ENCODE data around the gene TINAGL1.

Gene TINAGL1

GRCh38 chr1:31626223-31627207 is 50.2 kb downstream of the TINAGL1 start:
- DNase-seq (ENCODE audit: low spot score) (no peak), FAIRE-seq (no peak)

DNA sequence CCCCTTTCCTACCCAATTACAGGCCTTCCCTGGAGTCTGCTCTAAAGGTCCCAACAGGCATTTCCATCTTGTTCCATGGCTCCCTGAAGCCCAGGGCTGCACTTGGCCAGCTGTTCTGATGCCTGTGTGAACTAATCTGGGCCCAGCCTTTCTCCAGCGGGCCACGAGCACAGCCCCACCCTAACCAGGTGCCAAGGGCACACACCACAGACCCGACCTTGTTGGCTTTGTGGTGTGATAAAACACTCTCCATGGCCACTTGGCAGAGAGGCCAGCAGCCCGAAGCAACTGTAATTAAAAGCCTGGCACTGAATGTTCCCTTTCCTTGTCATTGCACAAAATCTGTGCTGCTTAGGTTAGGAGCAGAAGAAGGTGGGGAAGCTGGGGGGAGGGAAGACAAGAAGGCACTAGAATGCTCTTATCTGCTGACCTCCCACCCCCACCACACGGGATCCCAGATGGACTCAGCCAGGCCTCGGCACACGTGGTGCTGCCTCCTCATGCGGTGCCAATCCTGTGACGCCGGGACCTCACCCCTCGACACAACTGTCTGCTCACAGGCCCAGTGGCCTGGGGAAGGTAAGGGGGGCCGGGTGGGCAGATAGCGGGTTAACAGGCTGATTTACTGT is 51.1 kb downstream of the TINAGL1 start:
- FAIRE-seq, result no peak

GRCh38 chr1:31627930-31628559 is 51.7 kb downstream of the TINAGL1 start:
- no peak for FAIRE-seq
- DNase-seq (ENCODE audit: low spot score), result no peak

More for the DNA sequence above, 51.1 kb downstream of the TINAGL1 start:
- DNase-seq (ENCODE audit: low spot score), result no peak

DNA sequence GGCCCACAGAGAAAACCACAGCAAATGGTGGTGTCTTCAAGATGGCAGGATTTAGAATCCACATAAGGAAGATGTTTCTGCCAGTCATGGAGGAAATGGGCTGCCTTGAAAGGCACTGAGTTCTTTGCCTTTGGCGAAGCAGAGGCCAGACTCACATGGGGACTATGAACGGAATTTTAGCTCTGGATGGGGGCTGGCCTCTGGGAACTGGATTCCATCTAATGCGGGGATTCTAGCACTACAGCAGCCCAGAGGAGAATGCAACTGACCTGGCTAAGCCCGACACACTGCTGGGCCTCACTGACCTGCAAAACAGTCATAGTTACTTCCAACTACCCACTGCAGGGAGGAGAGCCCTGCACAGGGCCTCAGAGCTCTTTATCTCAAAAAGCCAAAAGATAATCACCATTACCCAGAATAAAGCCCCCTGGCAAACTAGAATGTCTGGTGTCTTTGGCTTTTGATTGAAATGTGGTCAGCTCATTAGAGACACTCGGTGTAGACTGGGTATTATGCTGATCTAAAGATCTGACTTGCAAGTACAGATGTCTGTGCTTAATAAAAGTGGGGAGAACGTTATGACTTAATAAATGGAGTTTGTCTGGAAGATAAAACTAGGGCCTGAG is 52.7 kb downstream of the TINAGL1 start:
- FAIRE-seq, result no peak
- no peak for DNase-seq (ENCODE audit: low spot score)

GRCh38 chr1:31632649-31633048 is 56.3 kb downstream of the TINAGL1 start:
- FAIRE-seq (no peak), DNase-seq (ENCODE audit: low spot score) (no peak)

DNA sequence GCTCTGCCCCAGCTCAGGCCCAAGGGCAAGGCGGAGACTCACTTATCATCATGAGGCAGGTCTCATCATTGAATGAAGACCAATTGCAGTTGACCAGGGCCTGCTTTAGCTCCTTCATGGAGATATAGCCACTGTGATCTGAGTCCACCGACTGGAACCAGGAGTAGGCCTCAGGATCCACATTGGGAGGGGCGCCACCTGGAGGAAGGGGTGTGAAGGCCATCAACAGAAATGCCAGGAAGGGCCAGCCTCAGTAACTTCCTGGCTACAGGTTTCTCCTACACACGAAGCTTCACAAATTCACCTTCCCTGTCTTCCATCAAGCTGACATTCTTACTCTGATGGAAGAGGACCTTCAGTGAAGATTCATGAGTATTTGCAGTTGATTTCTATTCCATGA is 56.8 kb downstream of the TINAGL1 start:
- no peak for FAIRE-seq
- DNase-seq (ENCODE audit: low spot score), result no peak
